Transverse colon (tissue), 3 donors: ENCODE measurements around the gene CDKN2B-AS1.

Experiments used
- POLR2A ChIP-seq: fragments of 450-650 bp; IDR thresholded peaks from one replicate; pipeline ENCODE4 v1.6.1; 2016; ENCODE audit warnings: antibody characterized with exemption, mild to moderate bottlenecking, moderate library complexity
- TF ChIP-seq, protein P1 (sequence below), 5 experiments: fragments of 200-600 bp in 3 of 5; fragments of 450-650 bp in 2 of 5; sonication (generic) in 3 of 5; IDR thresholded peaks; 1 replicate in 2 of 5; 2 replicates in 3 of 5; pipeline ENCODE4 v1.5.1; 2016 to 2017; ENCODE audit warnings: antibody characterized with exemption in 5 of 5, inconsistent platforms in 3 of 5, mild to moderate bottlenecking in 2 of 5, moderate library complexity in 1 of 5

DNA sequence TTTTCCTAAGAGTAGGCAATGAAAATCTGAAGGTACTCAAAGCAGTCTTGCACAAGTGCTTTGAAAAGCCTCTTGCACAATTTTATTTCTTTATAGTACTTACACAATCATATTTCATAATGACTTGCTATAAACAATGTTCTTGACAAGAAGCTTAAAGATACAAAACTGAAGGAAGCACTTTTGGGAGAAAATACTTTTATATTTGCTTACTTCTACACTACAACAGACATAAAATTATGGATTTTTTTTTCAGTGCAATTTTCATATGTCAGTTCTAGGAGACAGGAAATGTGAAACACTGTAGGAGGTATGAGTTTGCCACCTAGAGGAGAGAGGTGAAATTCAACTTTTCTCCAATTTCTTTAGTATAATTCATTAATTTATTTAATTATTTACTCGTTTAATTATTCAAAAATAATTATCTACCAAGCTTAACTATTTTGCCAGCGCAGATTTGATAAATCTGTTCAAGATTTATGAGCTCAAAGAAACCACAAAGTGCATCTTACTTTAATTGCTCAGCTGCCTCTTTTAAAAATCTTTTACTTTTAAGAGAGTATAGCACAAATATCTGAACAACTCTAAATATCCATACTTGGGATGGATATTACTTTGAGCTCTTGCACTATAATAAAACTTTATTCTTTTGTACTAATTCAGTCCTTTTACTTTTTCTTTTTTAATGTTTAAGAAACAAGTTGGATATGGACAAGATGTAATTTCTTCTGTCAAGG, 43.5 kb downstream of the CDKN2B-AS1 start:
- TF ChIP-seq POLR2A: no peak
- TF ChIP-seq, protein P1, sequence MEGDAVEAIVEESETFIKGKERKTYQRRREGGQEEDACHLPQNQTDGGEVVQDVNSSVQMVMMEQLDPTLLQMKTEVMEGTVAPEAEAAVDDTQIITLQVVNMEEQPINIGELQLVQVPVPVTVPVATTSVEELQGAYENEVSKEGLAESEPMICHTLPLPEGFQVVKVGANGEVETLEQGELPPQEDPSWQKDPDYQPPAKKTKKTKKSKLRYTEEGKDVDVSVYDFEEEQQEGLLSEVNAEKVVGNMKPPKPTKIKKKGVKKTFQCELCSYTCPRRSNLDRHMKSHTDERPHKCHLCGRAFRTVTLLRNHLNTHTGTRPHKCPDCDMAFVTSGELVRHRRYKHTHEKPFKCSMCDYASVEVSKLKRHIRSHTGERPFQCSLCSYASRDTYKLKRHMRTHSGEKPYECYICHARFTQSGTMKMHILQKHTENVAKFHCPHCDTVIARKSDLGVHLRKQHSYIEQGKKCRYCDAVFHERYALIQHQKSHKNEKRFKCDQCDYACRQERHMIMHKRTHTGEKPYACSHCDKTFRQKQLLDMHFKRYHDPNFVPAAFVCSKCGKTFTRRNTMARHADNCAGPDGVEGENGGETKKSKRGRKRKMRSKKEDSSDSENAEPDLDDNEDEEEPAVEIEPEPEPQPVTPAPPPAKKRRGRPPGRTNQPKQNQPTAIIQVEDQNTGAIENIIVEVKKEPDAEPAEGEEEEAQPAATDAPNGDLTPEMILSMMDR (IDR thresholded peaks at IDR 0.05): peak; percentile 44 to 70 (median 52)
